ENCODE data around the gene DNAJC27.

DNAJC27 gene

GRCh38 chr2:24970483-24971285 is 1.1 kb downstream of the DNAJC27 start:
- no peak for DNase-seq

GRCh38 chr2:24969784-24970183 is 2.0 kb downstream of the DNAJC27 start:
- no peak for DNase-seq

DNA sequence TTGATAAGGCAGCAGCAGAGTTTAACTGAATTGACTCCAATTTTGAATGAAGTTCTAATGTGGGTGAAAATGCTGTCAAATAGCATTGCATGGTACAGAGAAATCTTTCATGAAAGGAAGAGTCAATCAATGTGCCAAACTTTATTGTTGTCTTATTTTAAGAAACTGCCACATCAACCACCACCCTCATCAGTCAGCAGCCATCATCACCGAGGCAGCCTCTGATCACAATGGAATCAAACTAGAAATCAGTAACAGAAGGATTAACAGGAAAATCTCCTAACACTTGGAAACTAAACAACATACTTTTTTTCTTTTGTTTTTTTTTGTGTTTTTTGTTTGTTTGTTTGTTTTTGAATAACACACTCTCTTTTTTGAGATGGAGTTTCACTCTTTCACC is 9.9 kb downstream of the DNAJC27 start:
- DNase-seq: no peak

DNA sequence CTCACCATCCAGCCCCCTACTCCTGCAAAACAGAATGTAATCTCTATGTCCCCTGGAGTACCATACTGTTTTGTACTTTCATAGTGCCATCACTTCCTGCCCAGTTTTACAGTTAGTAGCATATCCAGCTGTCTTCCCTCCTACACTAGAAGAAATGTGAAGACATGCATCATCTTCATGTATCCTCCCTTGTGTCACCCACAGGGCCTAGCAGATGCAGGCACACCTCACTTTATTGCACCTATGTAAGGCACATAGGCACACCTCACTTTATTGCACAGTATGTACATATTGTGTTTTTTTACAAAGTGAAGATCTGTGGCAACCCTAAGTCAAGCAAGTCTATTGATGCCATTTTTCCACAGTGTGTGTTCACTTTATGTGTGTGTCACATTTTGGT is 12.0 kb downstream of the DNAJC27 start:
- no peak for DNase-seq

GRCh38 chr2:24958411-24958935 is 13.3 kb downstream of the DNAJC27 start:
- no peak for DNase-seq

- DNase-seq: no peak
Measured at GRCh38 chr2:24957976-24958375, 13.8 kb downstream of the DNAJC27 start.

DNA sequence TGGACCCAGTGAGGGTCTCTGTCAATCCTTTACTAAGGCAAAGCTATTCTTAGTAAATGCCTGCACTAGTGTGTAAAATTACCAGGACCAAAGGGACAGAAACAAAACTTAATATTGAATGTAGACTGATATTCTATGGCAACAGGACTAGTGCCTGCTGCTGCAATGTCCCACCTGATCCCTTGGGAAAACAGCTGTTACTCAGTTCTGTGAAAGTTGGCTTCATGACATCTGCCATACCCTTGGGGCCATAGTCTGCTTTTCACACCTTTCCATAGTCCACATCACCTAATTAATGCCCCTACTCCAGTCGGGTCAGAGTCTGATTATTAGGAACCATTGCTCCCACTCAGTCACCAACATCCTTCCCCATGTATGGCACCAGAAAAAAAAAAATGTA is 14.5 kb downstream of the DNAJC27 start:
- DNase-seq: no peak

GRCh38 chr2:24955921-24956320 is 15.8 kb downstream of the DNAJC27 start:
- DNase-seq: no peak

DNA sequence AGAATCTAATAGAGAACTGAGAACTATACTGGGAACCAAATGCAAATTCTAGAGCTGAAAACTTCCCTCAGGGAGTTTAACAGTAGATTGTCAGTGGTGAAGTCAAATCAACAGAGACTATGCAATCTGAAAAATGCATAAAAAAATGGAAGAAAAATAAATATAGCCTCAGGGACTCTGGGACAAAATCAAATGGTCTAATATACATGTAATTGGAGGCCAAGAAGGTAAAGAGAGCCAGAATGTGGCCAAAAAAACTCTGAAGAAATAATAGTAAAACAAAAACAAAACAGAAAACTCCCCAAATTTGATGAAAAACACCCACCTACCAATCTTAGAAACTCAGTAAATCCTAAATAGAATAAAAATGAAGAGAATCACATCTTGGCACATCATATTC is 16.5 kb downstream of the DNAJC27 start:
- DNase-seq: no peak

DNA sequence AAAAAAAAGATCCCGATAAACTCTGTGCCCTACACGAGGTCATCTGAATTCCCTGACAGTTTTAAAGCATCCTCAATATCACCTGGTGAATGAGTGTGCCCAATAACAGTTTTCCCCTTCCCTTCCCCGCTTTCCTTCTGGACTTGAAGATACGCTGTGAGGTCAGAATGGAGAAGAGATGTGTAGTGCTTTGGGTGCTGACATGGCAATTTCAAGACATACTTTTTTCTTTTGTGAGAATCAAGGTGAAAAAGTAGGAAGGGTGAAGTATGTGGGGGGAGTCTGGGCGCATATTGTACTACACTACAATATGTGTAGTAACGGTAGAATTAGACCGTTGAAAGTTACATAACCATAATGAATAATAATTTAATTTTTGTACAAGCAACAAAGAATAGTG is 21.7 kb downstream of the DNAJC27 start:
- DNase-seq: no peak

- DNase-seq: no peak
Measured at GRCh38 chr2:24948506-24948905, 23.2 kb downstream of the DNAJC27 start.

DNA sequence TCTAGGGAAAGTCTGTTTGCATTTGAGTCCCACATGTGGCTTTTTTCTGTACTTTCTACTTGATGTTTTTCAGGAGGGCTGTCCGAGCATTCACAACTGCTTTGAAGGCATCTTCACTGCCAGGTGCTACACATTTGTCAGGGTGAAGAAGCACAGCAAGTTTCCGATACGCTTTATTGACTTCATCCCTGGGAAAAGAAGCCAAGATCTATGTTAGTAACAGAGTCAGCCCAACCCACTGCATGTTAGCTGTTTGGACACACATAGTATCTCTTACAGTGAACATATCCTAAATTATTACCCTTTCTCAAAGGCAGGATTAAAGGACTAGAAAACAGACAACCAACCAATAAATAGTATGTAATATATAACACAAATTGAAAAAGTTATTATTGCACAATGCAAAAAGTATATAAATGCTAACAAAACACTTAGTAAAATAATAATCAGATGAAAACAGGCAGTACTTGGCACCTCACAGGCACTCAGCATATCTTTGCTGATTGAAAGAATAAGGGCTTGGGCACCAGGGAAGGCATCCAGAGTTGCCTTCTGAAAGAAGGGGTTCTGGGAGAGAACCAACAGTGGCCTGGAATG is 24.1 kb downstream of the DNAJC27 start:
- DNase-seq: no peak

DNA sequence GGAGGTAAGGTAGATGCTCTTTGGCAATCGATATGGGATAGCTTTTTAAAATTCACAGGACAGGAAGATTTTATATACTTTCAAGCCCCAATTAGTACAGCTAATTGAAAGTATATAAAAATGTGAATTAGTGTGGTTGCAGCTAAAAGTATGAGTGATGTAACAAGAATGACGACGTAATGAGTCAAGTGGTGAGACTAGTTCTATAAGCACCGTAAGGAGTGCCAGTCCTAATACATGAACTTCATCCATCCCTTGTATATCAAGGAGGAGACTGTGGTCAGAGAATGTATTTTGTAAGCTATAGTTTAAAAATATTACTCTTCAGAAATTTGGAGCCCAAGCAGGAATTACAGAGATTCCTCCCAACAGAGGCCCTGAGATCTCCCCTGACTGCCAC is 25.8 kb downstream of the DNAJC27 start:
- DNase-seq: no peak

DNA sequence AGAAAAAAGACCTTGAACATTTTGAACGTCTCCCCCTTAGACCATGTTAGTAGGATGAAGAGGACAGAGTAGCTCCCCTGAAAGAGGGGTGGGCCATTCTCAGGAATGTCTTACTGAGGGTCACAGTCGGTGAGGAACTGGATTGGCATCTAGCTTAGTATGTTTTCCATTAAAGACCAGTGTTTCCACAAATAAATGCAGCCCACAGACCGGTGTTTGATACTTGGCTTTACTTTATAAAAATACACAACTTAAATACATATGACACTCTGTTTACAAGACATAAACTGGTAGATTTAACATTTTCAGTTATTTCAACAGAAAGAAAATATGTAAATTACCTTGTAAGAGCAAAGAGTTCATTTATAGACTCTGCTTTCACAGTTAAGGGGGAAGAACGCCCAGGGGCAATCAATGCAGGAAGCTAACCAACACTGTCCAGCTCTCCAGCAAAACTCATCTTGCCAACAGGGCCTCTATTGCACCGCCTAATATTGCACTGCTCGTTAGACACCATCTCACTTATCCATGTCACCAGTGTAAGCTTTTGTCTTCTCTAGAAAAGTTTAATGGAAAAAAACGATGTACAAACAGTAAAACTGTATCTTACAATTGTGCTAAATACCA is 28.2 kb downstream of the DNAJC27 start:
- no peak for DNase-seq

DNA sequence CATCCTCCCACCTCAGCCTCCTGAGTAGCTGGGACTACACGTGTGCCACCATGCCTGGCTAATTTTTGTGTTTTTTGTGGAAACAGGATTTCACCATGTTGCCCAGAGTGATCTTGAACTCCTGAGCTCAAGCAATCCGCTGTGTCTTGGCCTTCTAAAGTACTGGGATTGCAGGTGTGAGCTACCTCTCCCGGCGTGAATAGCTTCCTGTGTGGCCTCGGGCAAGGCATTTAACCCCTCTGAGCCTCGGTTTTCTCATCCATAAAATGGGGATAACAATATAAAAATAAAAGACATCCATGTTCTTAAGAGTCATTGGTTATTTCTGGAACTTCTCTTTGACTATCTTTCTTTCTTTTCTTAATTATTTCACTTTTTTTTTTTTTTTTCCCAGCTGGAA is 32.4 kb downstream of the DNAJC27 start:
- DNase-seq: no peak

GRCh38 chr2:24937236-24937635 is 34.5 kb downstream of the DNAJC27 start:
- DNase-seq: no peak

- no peak for DNase-seq
Measured at GRCh38 chr2:24935145-24935544, 36.6 kb downstream of the DNAJC27 start.

- DNase-seq: no peak
Measured at GRCh38 chr2:24932715-24933114, 39.0 kb downstream of the DNAJC27 start.

- no peak for DNase-seq
Measured at GRCh38 chr2:24930768-24931167, 41.0 kb downstream of the DNAJC27 start.

- no peak for DNase-seq
Measured at GRCh38 chr2:24929230-24929629, 42.5 kb downstream of the DNAJC27 start.

DNA sequence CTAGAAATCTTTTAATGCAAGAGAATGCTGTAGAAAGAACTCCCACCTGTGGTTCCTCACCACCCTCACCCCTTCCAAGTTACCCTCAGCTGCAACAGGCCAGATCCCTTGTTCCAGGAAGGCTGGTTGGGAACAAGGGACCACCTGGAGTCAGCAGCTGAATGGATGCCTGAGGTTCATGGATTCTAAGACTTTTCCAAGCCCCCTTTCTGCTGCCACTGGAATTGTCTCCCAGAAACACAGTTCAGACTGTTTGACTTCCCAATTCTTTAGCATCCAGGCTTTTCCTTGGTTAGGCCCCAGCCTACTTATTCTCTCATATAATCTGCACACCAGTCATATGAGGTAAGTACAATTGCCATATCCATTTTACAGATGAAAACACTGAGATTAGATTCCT is 43.7 kb downstream of the DNAJC27 start:
- DNase-seq: no peak

DNA sequence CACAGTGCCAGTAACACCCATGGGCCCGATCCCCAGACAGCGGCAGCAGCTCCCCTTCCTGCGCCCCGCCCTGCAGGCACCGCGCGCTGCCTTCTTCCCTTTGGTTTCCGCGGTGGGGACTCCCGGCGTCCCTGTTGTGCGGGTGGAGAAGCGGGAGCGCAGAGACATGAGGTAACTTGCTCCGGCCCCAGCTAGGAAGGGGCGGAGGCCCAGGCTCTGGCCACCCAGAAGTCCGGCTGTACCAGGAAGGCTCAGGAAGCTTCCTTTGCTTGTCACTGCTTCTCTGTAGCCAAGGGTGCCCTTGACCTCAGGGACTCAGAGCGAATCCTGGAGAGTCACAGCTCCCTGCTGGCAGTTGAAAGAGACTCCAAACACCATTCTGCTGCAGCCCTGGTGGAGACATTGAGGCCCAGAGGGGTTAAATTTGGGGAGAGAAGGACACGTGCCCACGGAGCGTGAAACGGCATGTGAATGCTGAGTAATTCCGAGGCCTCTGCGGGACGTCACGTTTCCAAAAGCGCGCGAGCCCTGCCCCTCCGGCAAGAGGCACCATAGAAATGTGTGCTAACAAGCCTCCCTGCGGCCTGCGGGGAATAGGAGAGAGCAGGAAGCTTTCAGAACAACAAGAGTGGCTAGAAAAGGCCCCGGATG is 45.0 kb downstream of the DNAJC27 start:
- DNase-seq: no peak

DNA sequence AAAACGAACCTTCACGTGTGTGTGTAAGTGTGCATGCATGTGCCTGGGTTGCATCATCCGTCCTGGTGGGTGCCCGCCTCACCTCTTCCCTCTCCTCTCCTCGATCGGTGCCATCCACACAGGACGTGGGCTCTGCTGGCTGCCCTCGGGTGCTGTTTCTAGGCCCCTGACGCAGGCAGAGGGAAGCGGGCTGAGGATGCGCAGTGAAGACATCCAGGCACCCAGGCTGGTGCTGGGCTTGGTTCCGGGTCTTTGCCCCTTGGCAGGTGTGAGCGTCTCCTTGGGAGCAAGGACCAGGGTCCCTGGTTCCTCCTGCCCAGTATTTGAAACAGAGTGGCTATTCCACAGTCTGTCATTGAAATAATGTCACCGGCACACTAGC is 45.5 kb downstream of the DNAJC27 start:
- no peak for DNase-seq

DNA sequence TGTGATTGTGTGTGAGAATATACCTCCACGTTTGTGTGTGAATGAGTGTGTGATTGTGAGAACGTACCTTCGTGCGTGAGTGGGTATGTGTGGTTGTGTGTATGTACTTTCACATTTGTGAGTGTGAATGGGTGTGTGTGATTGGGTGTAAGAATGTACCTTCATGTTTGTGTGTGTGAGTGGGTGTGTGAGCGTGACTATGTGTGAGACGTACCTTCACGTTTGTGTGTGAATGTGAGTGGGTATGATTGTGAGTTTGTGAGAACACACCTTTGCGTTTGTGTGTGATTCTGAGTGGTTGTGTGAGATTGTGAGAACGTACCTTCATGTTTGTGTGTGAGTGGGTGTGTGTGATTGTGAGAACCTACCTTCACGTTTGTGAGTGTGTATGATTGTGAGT is 45.9 kb downstream of the DNAJC27 start:
- no peak for DNase-seq

All from midbrain (tissue), 1 donor.